Mesenchymal stem cell (in vitro differentiated cells and primary cell): Measurements from ENCODE around the gene NPIPA8.
"Not testable (repeated sequence)": the region's sequence is repeated elsewhere in the genome, so short reads cannot be mapped to it uniquely, and the experiment has no call there.

ENCODE experiments used
- DNase-seq: peaks from one replicate; pipeline ENCODE4 v3.0.0-alpha.2; 2013
- H2AFZ ChIP-seq: one replicate; pipeline ENCODE4 v1.6.1; 2013; ENCODE audit warnings: low read depth, mild to moderate bottlenecking, control low read depth, inconsistent platforms, low read length, moderate library complexity
- H2AK5ac ChIP-seq: 2 replicates; pipeline ENCODE4 v1.6.1; 2013; ENCODE audit warnings: low read length, moderate library complexity, mild to moderate bottlenecking, inconsistent platforms; ENCODE audit not compliant: severe bottlenecking
- H2BK120ac ChIP-seq: one replicate; pipeline ENCODE4 v1.6.1; 2013; ENCODE audit warnings: low read depth, mild to moderate bottlenecking, inconsistent platforms, low read length, moderate library complexity
- H2BK12ac ChIP-seq, 2 experiments: one replicate each; pipeline ENCODE4 v1.6.1; 2013; ENCODE audit warnings: inconsistent platforms in 2 of 2, low read length in 2 of 2, mild to moderate bottlenecking in 2 of 2, moderate library complexity in 2 of 2, control low read depth in 1 of 2
- H2BK15ac ChIP-seq: one replicate; pipeline ENCODE4 v1.6.1; 2013; ENCODE audit warnings: mild to moderate bottlenecking, low read depth, inconsistent platforms; ENCODE audit not compliant: poor library complexity, severe bottlenecking
- H2BK5ac ChIP-seq: 2 replicates; pipeline ENCODE4 v1.6.1; 2013; ENCODE audit warnings: low read depth, mild to moderate bottlenecking, low read length, control low read depth, inconsistent platforms; ENCODE audit not compliant: poor library complexity, severe bottlenecking
- H3K14ac ChIP-seq, 2 experiments: one replicate each; pipeline ENCODE4 v1.6.1; 2013; ENCODE audit warnings: inconsistent platforms in 2 of 2, low read length in 2 of 2, control low read depth in 1 of 2, mild to moderate bottlenecking in 1 of 2, moderate library complexity in 1 of 2
- H3K18ac ChIP-seq, 2 experiments: one replicate each; pipeline ENCODE4 v1.6.1; 2013; ENCODE audit warnings: inconsistent platforms in 2 of 2, low read length in 2 of 2, control low read depth in 1 of 2, low read depth in 1 of 2, mild to moderate bottlenecking in 1 of 2
- H3K23ac ChIP-seq, 2 experiments: one replicate each; pipeline ENCODE4 v1.6.1; 2013; ENCODE audit warnings: inconsistent platforms in 2 of 2, low read length in 2 of 2, mild to moderate bottlenecking in 2 of 2, moderate library complexity in 2 of 2, control low read depth in 1 of 2
- H3K27ac ChIP-seq: 2 replicates; pipeline ENCODE4 v1.5.1; 2013; ENCODE audit warnings: mild to moderate bottlenecking, moderate library complexity, low read length, control low read depth, inconsistent platforms; ENCODE audit not compliant: poor library complexity, severe bottlenecking
- H3K27me3 ChIP-seq, 2 experiments: 2 replicates each; pipeline versions ENCODE4 v1.6.1 to v1.7.0; 2013; ENCODE audit warnings: low read length in 2 of 2, mild to moderate bottlenecking in 2 of 2, moderate library complexity in 2 of 2, control low read depth in 1 of 2, inconsistent platforms in 1 of 2; ENCODE audit not compliant: control insufficient read depth in 1 of 2, insufficient read depth in 1 of 2
- H3K36me3 ChIP-seq, 2 experiments: 2 replicates each; pipeline versions ENCODE4 v1.6.1 to v1.7.0; 2013; ENCODE audit warnings: low read length in 2 of 2, control low read depth in 1 of 2, inconsistent platforms in 1 of 2, low read depth in 1 of 2, mild to moderate bottlenecking in 1 of 2; ENCODE audit not compliant: insufficient read depth in 2 of 2, control insufficient read depth in 1 of 2
- H3K4ac ChIP-seq, 2 experiments: one replicate each; pipeline ENCODE4 v1.6.1; 2013; ENCODE audit warnings: inconsistent platforms in 2 of 2, low read length in 2 of 2, mild to moderate bottlenecking in 2 of 2, moderate library complexity in 2 of 2, control low read depth in 1 of 2, low read depth in 1 of 2
- H3K4me1 ChIP-seq: 2 replicates; pipeline ENCODE4 v1.6.1; 2013; ENCODE audit warnings: low read depth, low read length, control low read depth; ENCODE audit not compliant: control insufficient read depth, insufficient read depth
- H3K4me2 ChIP-seq: 2 replicates; pipeline ENCODE4 v1.6.1; 2013; ENCODE audit warnings: low read length, mild to moderate bottlenecking, inconsistent platforms; ENCODE audit not compliant: poor library complexity, severe bottlenecking
- H3K4me3 ChIP-seq, 2 experiments: 2 replicates each; pipeline versions ENCODE4 v1.5.1 to v1.7.0; 2013; ENCODE audit warnings: low read length in 2 of 2, mild to moderate bottlenecking in 2 of 2, control low read depth in 1 of 2, low read depth in 1 of 2; ENCODE audit not compliant: insufficient read depth in 1 of 2
- H3K79me1 ChIP-seq: replicated peaks from 2 replicates; pipeline ENCODE4 v1.6.1; 2013; ENCODE audit warnings: mild to moderate bottlenecking, control low read depth, low read length, inconsistent platforms; ENCODE audit not compliant: poor library complexity, severe bottlenecking
- H3K9ac ChIP-seq: 2 replicates; pipeline ENCODE4 v1.7.0; 2013; ENCODE audit warnings: mild to moderate bottlenecking, low read length, moderate library complexity
- H3K9me3 ChIP-seq: 2 replicates; pipeline ENCODE4 v1.7.0; 2013; ENCODE audit warnings: mild to moderate bottlenecking, low read length; ENCODE audit not compliant: control insufficient read depth
- H4K8ac ChIP-seq: one replicate; pipeline ENCODE4 v1.6.1; 2013; ENCODE audit warnings: inconsistent platforms, mild to moderate bottlenecking, low read length, moderate library complexity
- H4K91ac ChIP-seq: one replicate; pipeline ENCODE4 v1.6.1; 2013; ENCODE audit warnings: mild to moderate bottlenecking, low read length, inconsistent platforms
- WGBS: methylation state at CpG from one replicate; pipeline ENCODE4 v1.1.7; 2013; ENCODE audit warnings: mixed read lengths; 5-methylcytosine and 5-hydroxymethylcytosine counted together

The NPIPA8 gene

GRCh38 chr16:18297714-18298113 is 38.8 kb downstream of the NPIPA8 start:
- H2BK5ac ChIP-seq, H3K4me3 ChIP-seq, H3K27me3 ChIP-seq, DNase-seq, H2BK12ac ChIP-seq, H3K79me1 ChIP-seq, H3K4me2 ChIP-seq, H2BK15ac ChIP-seq, H2AK5ac ChIP-seq, H2BK120ac ChIP-seq, H3K9me3 ChIP-seq, H4K8ac ChIP-seq, H3K4ac ChIP-seq, H3K4me1 ChIP-seq, H4K91ac ChIP-seq, H2AFZ ChIP-seq, H3K9ac ChIP-seq, H3K18ac ChIP-seq, H3K27ac ChIP-seq, H3K23ac ChIP-seq, H3K14ac ChIP-seq, H3K36me3 ChIP-seq: not testable (repeated sequence)
- no CpG with 5 or more reads among the region's 1 CpG for WGBS

- no CpG with 5 or more reads among the region's 7 CpGs for WGBS
- not testable (repeated sequence) for H3K4me3 ChIP-seq, H3K27ac ChIP-seq
These were observed 39.6 kb downstream of the NPIPA8 start for GRCh38 chr16:18296931-18297330.

GRCh38 chr16:18294371-18294770 is 42.2 kb downstream of the NPIPA8 start:
- no CpG with 5 or more reads among the region's 5 CpGs for WGBS
- H3K9ac ChIP-seq, H3K4ac ChIP-seq, DNase-seq, H3K27me3 ChIP-seq, H2AK5ac ChIP-seq, H3K27ac ChIP-seq, H3K4me1 ChIP-seq, H2BK15ac ChIP-seq, H3K4me3 ChIP-seq, H3K9me3 ChIP-seq, H3K23ac ChIP-seq, H3K14ac ChIP-seq, H2BK5ac ChIP-seq, H4K91ac ChIP-seq, H3K4me2 ChIP-seq, H2BK120ac ChIP-seq, H3K18ac ChIP-seq, H2BK12ac ChIP-seq, H3K36me3 ChIP-seq, H3K79me1 ChIP-seq, H2AFZ ChIP-seq, H4K8ac ChIP-seq: not testable (repeated sequence)

More at GRCh38 chr16:18296931-18297330, 39.6 kb downstream of the NPIPA8 start:
- H3K4ac ChIP-seq, H3K14ac ChIP-seq, H3K36me3 ChIP-seq, H3K23ac ChIP-seq, H2AK5ac ChIP-seq, H3K9ac ChIP-seq, H3K18ac ChIP-seq, H2BK12ac ChIP-seq, H3K4me2 ChIP-seq, H3K79me1 ChIP-seq, H2BK15ac ChIP-seq, H3K9me3 ChIP-seq, H4K8ac ChIP-seq, H2BK120ac ChIP-seq, H3K27me3 ChIP-seq, H3K4me1 ChIP-seq, H2BK5ac ChIP-seq, H4K91ac ChIP-seq, H2AFZ ChIP-seq, DNase-seq: not testable (repeated sequence)

- H2BK120ac ChIP-seq, H3K4ac ChIP-seq, H4K91ac ChIP-seq, H2AK5ac ChIP-seq, H3K18ac ChIP-seq, H3K14ac ChIP-seq, H4K8ac ChIP-seq, H2BK12ac ChIP-seq, H3K9me3 ChIP-seq, H3K36me3 ChIP-seq, H3K4me2 ChIP-seq, H3K4me3 ChIP-seq, H3K27ac ChIP-seq, H3K79me1 ChIP-seq, H3K4me1 ChIP-seq, H3K23ac ChIP-seq, H3K27me3 ChIP-seq, H2BK15ac ChIP-seq, H3K9ac ChIP-seq, DNase-seq, H2BK5ac ChIP-seq, H2AFZ ChIP-seq: not testable (repeated sequence)
- no CpG with 5 or more reads among the region's 3 CpGs for WGBS
These were observed 43.1 kb downstream of the NPIPA8 start for GRCh38 chr16:18293337-18293956.
